Tracheal epithelial cell (primary cell): ENCODE results near the gene BTN3A1. TPM values are rescaled to one million over a fixed set of nuclear protein-coding genes. Genes with fewer than 3 reads are reported as not detected.

Source experiments
- total RNA-seq: library from RNA; depleted of rRNA; stranded (reverse); fragments of >200 nt; gene quantifications from 2 replicates; pipeline ENCODE4 v1.2.1, GENCODE V29; 2014

BTN3A1 gene
- 4.7 and 17.1 TPM in 2 replicates for total RNA-seq

DNA sequence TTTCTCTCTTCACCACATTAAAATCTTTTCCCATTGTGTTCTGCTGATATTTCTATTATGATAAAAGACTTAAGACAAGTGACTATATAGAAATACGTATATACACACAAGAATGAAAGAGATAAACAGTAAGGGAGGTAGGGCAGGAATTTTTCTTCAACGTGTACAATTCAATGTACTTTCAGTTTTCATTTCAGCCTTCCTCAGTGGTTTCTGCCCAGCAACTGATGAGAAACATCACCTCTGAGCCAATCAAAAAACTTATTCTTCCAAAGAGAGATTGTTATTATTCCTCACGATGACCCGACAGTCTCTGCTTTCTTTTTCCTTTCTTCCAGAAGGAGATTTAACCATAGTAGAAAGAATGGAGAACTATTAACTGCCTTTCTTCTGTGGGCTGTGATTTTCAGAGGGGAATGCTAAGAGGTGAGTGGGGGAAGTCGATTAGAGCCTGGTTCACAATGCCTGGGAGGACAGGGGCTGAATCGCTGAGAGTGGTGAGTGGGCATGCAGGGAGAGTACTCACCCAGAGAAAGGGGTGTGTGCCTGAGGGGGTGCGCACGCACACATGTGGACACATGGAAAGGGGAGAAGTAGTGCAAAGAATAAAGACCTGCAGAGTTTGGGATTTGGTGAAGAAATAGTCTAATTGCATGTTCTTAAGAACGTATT, at the start of gene BTN3A1:
Gene BTN3A1, plus strand, starts transcription at position 289 of the 672 bp plus-strand sequence. CDS start 3,289 bp downstream, outside the sequence.

DNA sequence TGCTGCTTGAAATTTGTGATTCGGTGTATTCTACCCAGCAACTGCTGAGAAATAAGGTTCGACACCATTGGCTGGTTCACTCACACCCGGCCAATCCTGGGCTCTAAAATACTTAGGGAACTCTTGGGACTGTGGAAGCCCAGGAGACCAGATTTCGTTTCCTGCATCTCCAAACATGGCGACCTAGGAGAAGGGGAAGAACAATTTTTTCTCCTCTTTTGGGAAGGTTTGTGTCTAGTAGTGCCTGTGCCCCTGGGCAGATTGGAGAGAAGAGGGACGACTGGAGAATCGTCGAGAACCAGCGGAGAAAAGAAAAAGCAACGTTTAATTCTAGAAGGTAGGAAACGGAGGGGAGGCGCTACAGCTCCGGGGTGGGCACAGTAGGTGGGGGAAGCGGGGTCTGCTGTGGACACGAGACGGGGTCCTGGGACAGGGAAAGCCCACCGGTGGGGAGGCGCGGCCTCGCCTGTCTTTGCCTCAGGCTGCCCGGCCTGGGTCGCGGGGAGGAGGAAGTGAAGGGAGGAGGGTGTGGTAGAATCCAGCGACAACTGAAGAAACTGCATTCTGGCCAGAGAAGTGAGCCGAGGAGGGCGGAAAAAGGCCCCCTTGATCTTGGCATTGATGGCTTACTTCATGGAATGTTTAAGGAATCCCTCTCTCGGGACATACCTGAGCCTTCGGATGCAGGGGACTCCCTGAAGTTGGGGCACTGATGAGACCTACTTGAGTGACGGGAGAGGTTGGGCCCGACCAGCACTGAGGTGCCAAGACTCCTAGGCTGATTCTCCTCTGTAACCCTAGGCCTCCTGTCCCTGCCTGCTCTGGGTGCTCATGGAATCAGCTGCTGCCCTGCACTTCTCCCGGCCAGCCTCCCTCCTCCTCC, 56.0 kb downstream of the BTN3A1 start, which contains the start of gene BTN2A1:
Gene BTN2A1, plus strand, starts transcription at position 150 of the 883 bp plus-strand sequence. Its CDS starts 682 bp downstream, at position 832.

Other genes starting within 250 kb of the BTN3A1 start
- gene BTN3A2, start 37.1 kb upstream of the BTN3A1 start, total RNA-seq, result 3.4 and 10.4 TPM in 2 replicates
- 3.2 and 12.5 TPM in 2 replicates for gene BTN2A2, start 19.2 kb upstream of the BTN3A1 start, total RNA-seq
- 0.43 and 5.1 TPM in 2 replicates for gene BTN3A3, start 38.2 kb downstream of the BTN3A1 start, total RNA-seq
- 2.3 and 4.8 TPM in 2 replicates for gene BTN2A1, start 55.7 kb downstream of the BTN3A1 start, total RNA-seq
- gene BTN1A1, start 98.0 kb downstream of the BTN3A1 start, total RNA-seq, result not detected in 2 replicates
- 85.3 and 103 TPM in 2 replicates for gene HMGN4, start 136.1 kb downstream of the BTN3A1 start, total RNA-seq
- gene ABT1, start 194.7 kb downstream of the BTN3A1 start, total RNA-seq, result 17.4 and 19.0 TPM in 2 replicates